ENCODE measurements around the gene TNFSF8. TPM values are rescaled to one million over a fixed set of nuclear protein-coding genes. Genes with fewer than 3 reads are reported as not detected.
A peak's percentile ranks its signal among the peaks of the same experiment; 100 is the strongest.

TNFSF8 gene, protein sequence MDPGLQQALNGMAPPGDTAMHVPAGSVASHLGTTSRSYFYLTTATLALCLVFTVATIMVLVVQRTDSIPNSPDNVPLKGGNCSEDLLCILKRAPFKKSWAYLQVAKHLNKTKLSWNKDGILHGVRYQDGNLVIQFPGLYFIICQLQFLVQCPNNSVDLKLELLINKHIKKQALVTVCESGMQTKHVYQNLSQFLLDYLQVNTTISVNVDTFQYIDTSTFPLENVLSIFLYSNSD
- total RNA-seq: 3.8 TPM
- long read RNA-seq, partial matches to known transcripts: 0 of 3 reads
- long read RNA-seq, other reads (novel, unspliced or antisense): 2 of 3 reads

DNA sequence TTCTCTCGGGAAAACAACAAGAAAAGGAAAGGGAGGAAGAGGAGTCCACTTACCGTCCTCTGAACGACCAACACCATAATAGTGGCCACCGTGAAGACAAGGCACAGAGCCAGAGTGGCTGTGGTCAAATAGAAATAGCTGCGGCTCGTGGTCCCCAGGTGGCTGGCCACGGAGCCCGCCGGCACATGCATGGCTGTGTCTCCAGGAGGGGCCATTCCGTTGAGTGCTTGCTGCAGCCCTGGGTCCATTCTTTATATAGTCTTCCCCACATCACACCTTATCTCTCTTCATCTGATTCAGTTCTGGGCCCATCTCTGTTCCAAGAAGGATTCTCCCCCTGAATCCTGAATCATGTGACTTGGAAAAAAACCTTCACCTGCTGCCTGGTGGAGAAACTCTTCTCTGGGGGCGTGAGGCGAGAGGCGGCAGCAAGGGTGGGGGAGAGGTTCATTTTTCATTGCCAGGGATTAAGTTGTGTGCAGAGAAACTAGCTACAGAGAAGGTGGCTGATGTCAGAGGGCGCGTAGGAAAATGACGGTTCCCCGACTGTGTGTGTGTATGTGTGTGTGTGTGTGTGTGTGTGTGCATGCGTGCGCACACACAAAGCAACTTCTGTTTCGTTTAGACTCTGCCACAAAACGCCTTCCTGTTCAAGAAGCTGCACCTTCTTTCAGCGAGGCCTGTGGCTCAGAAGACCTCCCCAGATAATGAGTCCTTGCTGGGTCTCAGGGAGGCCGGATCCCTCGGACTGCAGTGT is at the start of gene TNFSF8:
TNFSF8 (minus strand) TSS at position 536 of the 757 bp plus-strand sequence; CDS start at position 248, 288 bp downstream.
- DNase-seq: peak; percentile 63

GRCh38 chr9:114973216-114973615 is 42.8 kb upstream of the TNFSF8 start:
- Histone ChIP-seq H3K4me3 (no peak overlapping the region), H3K27me3 (no peaks in the 10 kb centered on the region), H3K9me3 (no peaks in the 10 kb centered on the region), H3K4me1 (peaks cover 6% of the 10 kb centered on the region), H3K27ac (no peak overlapping the region), H3K36me3 (no peaks in the 10 kb centered on the region)
- intact Hi-C loops (cut with DNase I): no loop called here
- TF ChIP-seq, protein P1, sequence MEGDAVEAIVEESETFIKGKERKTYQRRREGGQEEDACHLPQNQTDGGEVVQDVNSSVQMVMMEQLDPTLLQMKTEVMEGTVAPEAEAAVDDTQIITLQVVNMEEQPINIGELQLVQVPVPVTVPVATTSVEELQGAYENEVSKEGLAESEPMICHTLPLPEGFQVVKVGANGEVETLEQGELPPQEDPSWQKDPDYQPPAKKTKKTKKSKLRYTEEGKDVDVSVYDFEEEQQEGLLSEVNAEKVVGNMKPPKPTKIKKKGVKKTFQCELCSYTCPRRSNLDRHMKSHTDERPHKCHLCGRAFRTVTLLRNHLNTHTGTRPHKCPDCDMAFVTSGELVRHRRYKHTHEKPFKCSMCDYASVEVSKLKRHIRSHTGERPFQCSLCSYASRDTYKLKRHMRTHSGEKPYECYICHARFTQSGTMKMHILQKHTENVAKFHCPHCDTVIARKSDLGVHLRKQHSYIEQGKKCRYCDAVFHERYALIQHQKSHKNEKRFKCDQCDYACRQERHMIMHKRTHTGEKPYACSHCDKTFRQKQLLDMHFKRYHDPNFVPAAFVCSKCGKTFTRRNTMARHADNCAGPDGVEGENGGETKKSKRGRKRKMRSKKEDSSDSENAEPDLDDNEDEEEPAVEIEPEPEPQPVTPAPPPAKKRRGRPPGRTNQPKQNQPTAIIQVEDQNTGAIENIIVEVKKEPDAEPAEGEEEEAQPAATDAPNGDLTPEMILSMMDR (IDR thresholded peaks at IDR 0.05): no peak
- no peak for DNase-seq
- ATAC-seq: peak; percentile 56

More for the DNA sequence above, at the start of gene TNFSF8:
- Histone ChIP-seq H3K4me1 (no peaks in the 10 kb centered on the region), H3K27me3 (no peaks in the 10 kb centered on the region), H3K36me3 (no peaks in the 10 kb centered on the region), H3K27ac (peak within 1 kb of the TSS; percentile 80), H3K4me3 (peak within 1 kb of the TSS; percentile 42), H3K9me3 (no peaks in the 10 kb centered on the region)
- ATAC-seq: peak; percentile 79
- TF ChIP-seq, protein P1 (IDR thresholded peaks at IDR 0.05): no peak
- intact Hi-C loops (cut with DNase I): no loop called here

DNA sequence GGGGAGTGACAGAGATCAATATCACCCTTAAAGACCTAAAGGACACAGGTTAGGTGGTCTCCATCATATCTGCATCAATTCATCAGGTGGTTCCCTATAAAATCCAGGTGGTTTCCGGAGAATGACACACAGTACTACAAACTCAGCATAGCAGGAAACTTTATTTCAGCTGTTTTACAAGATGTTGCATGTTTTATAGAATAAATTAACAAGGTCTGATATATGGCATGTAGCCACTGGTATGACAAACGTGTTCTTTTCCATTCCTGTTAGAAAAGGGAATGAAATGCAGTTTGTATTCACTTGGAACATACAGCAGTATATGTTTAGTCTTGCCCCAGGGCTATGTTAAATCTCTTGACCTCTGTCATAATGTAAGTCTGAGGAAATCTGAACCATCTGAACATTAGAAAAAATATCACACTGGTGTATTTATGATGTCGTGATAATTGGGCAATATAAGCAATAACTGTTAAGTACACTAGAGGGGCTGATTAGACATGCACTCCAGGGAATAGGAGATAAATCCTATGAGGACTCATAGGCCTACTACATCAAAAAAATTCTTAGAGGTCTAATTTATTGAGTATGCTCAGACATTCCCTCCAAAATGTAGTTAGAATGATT is 42.2 kb upstream of the TNFSF8 start:
- Histone ChIP-seq H3K9me3 (no peaks in the 10 kb centered on the region), H3K27me3 (no peaks in the 10 kb centered on the region), H3K36me3 (no peaks in the 10 kb centered on the region), H3K4me3 (no peak overlapping the region), H3K27ac (no peak overlapping the region), H3K4me1 (peaks cover 6% of the 10 kb centered on the region)
- no peak for DNase-seq
- TF ChIP-seq, protein P1 (IDR thresholded peaks at IDR 0.05): no peak
- intact Hi-C loops (cut with DNase I): no loop called here
- ATAC-seq: no peak

DNA sequence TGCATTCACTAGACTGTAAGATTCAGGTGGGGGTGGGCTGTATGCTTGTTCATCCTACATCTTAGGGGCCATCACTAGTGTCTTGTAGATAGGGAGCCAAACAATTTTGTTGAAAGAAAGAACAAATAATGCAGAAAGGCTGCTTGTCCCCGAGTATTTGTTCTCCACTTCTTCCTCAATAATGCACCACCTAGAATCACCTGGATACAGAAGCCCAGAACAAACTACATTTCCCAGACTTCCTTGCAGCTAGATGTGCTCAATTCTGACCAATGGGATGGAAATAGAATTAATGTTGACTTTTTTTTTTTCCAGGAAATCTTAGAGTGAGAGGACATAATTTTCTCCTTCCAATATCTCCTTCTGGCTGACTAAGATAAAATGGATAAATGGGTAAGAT is 38.9 kb upstream of the TNFSF8 start:
- TF ChIP-seq, protein P1 (IDR thresholded peaks at IDR 0.05): no peak
- ATAC-seq (no peak), DNase-seq (no peak)
- Histone ChIP-seq H3K9me3 (no peaks in the 10 kb centered on the region), H3K4me1 (peaks cover 6% of the 10 kb centered on the region), H3K27ac (no peak overlapping the region), H3K27me3 (no peaks in the 10 kb centered on the region), H3K36me3 (no peaks in the 10 kb centered on the region), H3K4me3 (no peak overlapping the region)
- intact Hi-C loops (cut with DNase I): no loop called here

DNA sequence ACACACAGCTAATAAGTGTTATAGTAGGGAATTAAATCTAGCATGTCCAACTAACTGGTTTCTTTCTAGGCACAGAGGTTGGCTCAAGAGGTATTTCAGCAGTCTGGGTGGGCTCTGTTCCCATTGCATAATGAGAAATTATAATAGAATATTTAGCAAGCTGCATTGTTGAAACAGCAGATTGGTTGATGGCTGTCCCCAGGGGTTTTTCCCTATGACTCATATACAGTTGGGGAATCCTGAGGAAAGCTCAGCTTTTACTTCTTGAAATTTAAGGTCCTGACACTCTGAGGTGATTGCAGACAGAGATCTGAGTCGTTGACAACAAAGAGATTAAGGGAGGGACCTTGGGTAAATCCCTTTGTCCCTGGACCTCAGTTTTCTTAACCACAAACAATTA is 38.3 kb upstream of the TNFSF8 start:
- Histone ChIP-seq H3K4me1 (peaks cover 6% of the 10 kb centered on the region), H3K4me3 (no peak overlapping the region), H3K36me3 (no peaks in the 10 kb centered on the region), H3K9me3 (no peaks in the 10 kb centered on the region), H3K27me3 (no peaks in the 10 kb centered on the region), H3K27ac (no peak overlapping the region)
- ATAC-seq (peak; percentile 64), DNase-seq (no peak)
- TF ChIP-seq, protein P1 (IDR thresholded peaks at IDR 0.05): no peak
- intact Hi-C loops (cut with DNase I): no loop called here
